DLD1 (cell line): Measurements from ENCODE around the gene FGF18.
"Not testable (repeated sequence)": the region's sequence is repeated elsewhere in the genome, so short reads cannot be mapped to it uniquely, and the experiment has no call there.

Experiments
- in situ Hi-C: cut with HindIII; loops from 2 replicates; pipeline ENCODE4 v1.10.0; 2017; ENCODE audit warnings: low sequenced_read_pairs

FGF18 gene

GRCh38 chr5:171398660-171399059 lies 20.8 kb upstream of the FGF18 start:
- in situ Hi-C loops: not testable (repeated sequence)

- in situ Hi-C loops: loop anchor here (25.0 kb wide), 1 partner anchor 462 kb away; no protein-coding TSS in a partner anchor
Observed at GRCh38 chr5:171400169-171400568, 19.3 kb upstream of the FGF18 start.

DNA sequence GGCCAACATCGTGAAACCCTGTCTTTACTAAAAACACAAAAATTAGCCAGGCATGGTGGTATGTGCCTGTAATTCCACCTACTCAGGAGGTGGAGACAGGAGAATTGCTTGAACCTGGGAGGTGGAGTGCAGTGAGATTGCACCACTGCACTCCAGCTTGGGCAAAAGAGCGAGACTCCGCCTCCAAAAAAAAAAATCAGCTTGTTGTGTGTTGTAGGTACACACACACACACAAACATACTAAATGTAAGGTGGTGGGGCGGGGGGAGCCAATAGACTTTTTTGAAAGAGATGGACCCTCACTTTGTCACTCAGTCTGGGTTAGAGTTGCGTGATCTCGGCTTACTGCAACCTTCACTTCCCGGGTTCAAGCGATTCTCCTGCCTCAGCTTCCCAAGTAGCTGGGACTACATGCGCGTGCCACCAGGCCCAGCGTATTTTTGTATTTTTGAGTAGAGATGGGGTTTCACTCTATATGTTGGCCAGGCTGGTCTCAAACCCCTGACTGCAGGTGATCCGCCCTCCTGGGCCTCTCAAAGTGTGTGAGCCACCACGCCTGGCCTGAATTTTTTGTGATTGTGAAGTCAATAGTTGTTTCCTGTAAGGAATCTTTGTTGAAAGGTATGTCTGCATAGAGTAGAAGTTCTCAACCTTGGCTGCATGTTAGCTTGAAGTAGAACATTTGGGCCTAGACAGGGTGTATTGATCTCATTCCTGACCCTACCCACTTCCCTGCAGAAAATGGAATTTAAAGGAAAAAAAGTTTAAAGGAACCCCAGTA lies 18.1 kb upstream of the FGF18 start:
- in situ Hi-C loops: loop anchor here (25.0 kb wide), 1 partner anchor 461 kb away; no protein-coding TSS in a partner anchor

DNA sequence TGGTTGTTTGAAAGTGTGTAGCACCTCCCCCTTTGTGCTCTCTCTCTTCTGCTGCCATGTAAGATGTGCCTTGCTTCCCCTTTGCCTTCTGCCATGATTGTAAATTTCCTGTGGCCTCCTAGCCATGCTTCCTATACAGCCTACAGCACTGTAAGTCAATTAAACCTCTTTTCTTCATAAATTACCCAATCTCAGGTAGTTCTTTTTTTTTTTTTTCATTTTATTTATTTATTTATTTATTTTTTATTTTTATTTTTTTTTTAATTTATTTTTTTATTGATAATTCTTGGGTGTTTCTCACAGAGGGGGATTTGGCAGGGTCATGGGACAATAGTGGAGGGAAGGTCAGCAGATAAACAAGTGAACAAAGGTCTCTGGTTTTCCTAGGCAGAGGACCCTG lies 16.7 kb upstream of the FGF18 start:
- in situ Hi-C loops: loop anchor here (25.0 kb wide), 1 partner anchor 460 kb away; no protein-coding TSS in a partner anchor

- in situ Hi-C loops: loop anchor here (25.0 kb wide), 1 partner anchor 457 kb away; no protein-coding TSS in a partner anchor
Observed at GRCh38 chr5:171405615-171406014, 13.8 kb upstream of the FGF18 start.

GRCh38 chr5:171407234-171407633 lies 12.2 kb upstream of the FGF18 start:
- in situ Hi-C loops: loop anchor here (25.0 kb wide), 1 partner anchor 455 kb away; no protein-coding TSS in a partner anchor

- in situ Hi-C loops: loop anchor here (10.0 to 25.0 kb wide), 2 partner anchors 215 to 453 kb away; no protein-coding TSS in a partner anchor
Observed at GRCh38 chr5:171409164-171410136, 10.0 kb upstream of the FGF18 start.

- in situ Hi-C loops: loop anchor here (10.0 to 25.0 kb wide), 2 partner anchors 215 to 452 kb away; no protein-coding TSS in a partner anchor
Observed at GRCh38 chr5:171410181-171410580, 9.3 kb upstream of the FGF18 start.

DNA sequence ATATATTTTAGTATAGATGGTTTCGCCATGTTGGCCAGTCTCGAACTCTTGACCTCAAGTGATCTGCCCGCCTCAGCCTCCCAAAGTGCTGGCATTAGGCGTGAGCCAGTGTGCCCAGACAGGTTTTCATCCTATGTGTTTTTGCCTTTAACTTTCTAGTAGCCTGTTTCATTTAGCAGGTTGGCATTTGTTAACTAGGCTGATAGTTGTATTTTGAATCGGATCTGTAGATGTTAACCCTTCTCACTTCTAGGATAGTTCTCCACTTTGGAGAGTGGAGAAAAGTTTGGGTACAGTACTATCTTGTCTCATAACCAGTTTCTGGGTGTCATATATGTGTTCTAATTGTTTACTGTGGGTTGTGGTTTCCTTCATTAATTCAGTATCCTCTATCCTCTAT lies 7.3 kb upstream of the FGF18 start:
- in situ Hi-C loops: loop anchor here (10.0 to 25.0 kb wide), 2 partner anchors 213 to 450 kb away; no protein-coding TSS in a partner anchor

GRCh38 chr5:171413153-171413910 lies 6.1 kb upstream of the FGF18 start:
- in situ Hi-C loops: loop anchor here (10.0 to 25.0 kb wide), 2 partner anchors 211 to 449 kb away; no protein-coding TSS in a partner anchor

GRCh38 chr5:171413993-171414392 lies 5.5 kb upstream of the FGF18 start:
- in situ Hi-C loops: loop anchor here (10.0 to 25.0 kb wide), 2 partner anchors 211 to 448 kb away; no protein-coding TSS in a partner anchor

- in situ Hi-C loops: loop anchor here (10.0 to 25.0 kb wide), 2 partner anchors 210 to 447 kb away; no protein-coding TSS in a partner anchor
Observed at GRCh38 chr5:171415115-171415730, 4.2 kb upstream of the FGF18 start.

DNA sequence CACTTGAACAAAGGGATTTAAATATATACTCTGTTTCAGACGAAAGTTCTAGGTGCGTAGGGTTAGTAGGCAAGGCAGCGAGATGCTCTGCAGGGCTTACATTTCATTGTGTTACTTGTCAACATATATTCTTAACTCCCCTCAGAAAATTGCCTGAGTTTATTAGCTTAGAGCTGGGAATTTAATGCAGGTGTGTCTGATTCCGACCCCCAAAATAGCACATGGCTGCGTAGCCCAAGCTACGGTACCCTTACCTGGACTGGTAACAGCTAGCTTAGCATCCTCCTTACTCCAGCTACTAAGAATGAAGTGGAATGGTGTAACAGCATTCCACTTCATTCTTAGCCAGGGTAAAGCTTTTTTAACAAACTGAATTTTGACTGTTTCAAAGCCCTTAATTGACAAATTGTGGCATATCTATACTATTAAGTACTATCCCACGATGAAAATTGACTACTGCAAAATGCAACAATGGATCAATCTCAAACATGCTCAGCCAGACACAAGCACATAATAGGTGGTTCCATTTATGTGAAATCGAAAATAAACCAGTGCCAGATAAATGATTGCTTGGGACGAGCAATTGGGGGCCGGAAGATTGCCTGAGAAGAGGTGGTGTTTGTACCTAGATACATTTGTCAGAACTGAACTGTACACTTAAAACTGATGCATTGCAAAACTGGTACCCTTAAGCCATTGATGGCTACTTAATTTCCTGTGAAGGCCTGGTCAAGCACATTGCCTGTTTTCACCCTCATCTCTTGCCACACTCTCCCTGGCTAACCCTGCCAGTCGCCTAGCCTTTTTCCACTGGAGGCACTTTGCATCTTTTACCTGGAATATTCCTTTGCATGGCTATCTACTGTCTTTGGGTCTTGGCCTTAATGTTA lies 3.0 kb upstream of the FGF18 start:
- in situ Hi-C loops: loop anchor here (10.0 to 25.0 kb wide), 2 partner anchors 208 to 446 kb away; no protein-coding TSS in a partner anchor

DNA sequence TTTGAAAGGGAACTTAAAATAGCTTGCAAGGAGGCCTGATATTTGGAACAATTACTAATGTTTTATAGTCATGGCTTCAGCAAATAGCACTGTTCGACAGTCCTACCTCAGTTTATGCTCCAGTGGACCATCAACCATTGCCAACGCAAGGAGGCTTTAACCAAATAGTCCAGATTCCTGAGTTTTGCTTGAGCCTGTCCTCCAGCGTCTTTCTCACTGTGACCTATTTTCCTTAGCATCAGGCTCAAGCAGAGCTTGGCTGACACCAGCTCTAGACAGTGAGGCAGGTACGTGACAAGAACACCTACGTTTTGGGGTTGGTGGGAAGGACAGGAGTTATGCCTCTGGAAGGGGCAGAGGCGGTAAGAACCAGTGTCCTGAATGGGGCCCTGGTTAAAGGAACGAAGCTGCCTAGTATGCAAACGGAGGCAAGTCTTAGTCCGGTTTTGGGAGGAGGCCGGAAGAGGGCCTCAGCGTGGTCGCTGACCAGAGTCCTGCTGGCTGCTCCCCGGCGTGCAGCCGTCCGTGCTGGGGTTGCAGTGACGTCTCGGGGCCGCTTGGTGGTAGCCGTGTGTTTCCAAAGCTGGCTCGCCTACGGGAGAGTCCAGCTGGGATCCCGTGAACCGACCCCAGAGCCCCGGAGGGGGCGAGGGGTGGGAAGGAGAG lies 998 bp upstream of the FGF18 start:
- in situ Hi-C loops: loop anchor here (10.0 to 25.0 kb wide), 2 partner anchors 206 to 444 kb away; no protein-coding TSS in a partner anchor

- in situ Hi-C loops: loop anchor here (10.0 to 25.0 kb wide), 2 partner anchors 205 to 442 kb away; no protein-coding TSS in a partner anchor
Observed at GRCh38 chr5:171419688-171420430, 412 bp downstream of the FGF18 start.

- in situ Hi-C loops: loop anchor here (25.0 kb wide), 1 partner anchor 442 kb away; no protein-coding TSS in a partner anchor
Observed at GRCh38 chr5:171420431-171421241, 1.2 kb downstream of the FGF18 start.
